Type B pancreatic cell (in vitro differentiated cells): Measurements from ENCODE around the gene GRID2. TPM values are rescaled to one million over a fixed set of nuclear protein-coding genes. Genes with fewer than 3 reads are reported as not detected.

Source experiments
- DNase-seq: peaks from one replicate; pipeline ENCODE4 v3.0.0; 2021; ENCODE audit warnings: mixed read lengths; ENCODE audit not compliant: unreplicated experiment; ENCODE audit errors: extremely low spot score
- H3K27ac Mint-ChIP-seq: 2 replicates; pipeline ENCODE4 v1.8.0; 2021; ENCODE audit warnings: mild to moderate bottlenecking, mixed read lengths
- H3K27me3 Mint-ChIP-seq: 2 replicates; pipeline ENCODE4 v1.8.0; 2021; ENCODE audit warnings: mixed read lengths
- H3K36me3 Mint-ChIP-seq: 2 replicates; pipeline ENCODE4 v1.8.0; 2021; ENCODE audit warnings: mixed read lengths
- H3K4me1 Mint-ChIP-seq: one replicate; pipeline ENCODE4 v1.8.0; 2021; ENCODE audit warnings: mixed read lengths; ENCODE audit not compliant: unreplicated experiment
- H3K4me3 Mint-ChIP-seq: 2 replicates; pipeline ENCODE4 v1.8.0; 2021; ENCODE audit warnings: mild to moderate bottlenecking, mixed read lengths
- H3K9me3 Mint-ChIP-seq: 2 replicates; pipeline ENCODE4 v1.8.0; 2021; ENCODE audit warnings: mixed read lengths
- CTCF ChIP-seq: fragments of 200-600 bp; sonication (generic); conservative IDR thresholded peaks from 2 replicates; pipeline ENCODE4 v1.5.0; 2021; ENCODE audit warnings: antibody characterized with exemption, mild to moderate bottlenecking
- total RNA-seq: library from RNA; stranded (reverse); gene quantifications from 2 replicates; pipeline ENCODE4 v1.2.1, GENCODE V29; 2021; ENCODE audit warnings: low replicate concordance

The GRID2 gene
- total RNA-seq, 1 donor from 2014 or later = 1.7 TPM

- Mint-ChIP-seq H3K27me3 (no peaks in the 10 kb centered on the region), H3K9me3 (no peaks in the 10 kb centered on the region), H3K4me1 (no peaks in the 10 kb centered on the region), H3K4me3 (no peak overlapping the region), H3K27ac (no peak overlapping the region), H3K36me3 (no peaks in the 10 kb centered on the region)
- TF ChIP-seq CTCF = no peak
- no peak for DNase-seq
Observed at GRCh38 chr4:92535599-92535998, 231.8 kb downstream of the GRID2 start.

GRCh38 chr4:92551616-92552015 is 247.8 kb downstream of the GRID2 start:
- no peak for DNase-seq
- Mint-ChIP-seq H3K27me3 (no peaks in the 10 kb centered on the region), H3K36me3 (no peaks in the 10 kb centered on the region), H3K4me3 (no peak overlapping the region), H3K4me1 (no peaks in the 10 kb centered on the region), H3K27ac (no peak overlapping the region), H3K9me3 (no peaks in the 10 kb centered on the region)
- no peak for TF ChIP-seq CTCF

GRCh38 chr4:92566269-92566668 is 262.5 kb downstream of the GRID2 start:
- H3K36me3 Mint-ChIP-seq = no peaks in the 10 kb centered on the region
- no peak for TF ChIP-seq CTCF

GRCh38 chr4:92580816-92581215 is 277.1 kb downstream of the GRID2 start:
- Mint-ChIP-seq H3K27me3 (no peaks in the 10 kb centered on the region), H3K27ac (no peak overlapping the region), H3K4me3 (no peak overlapping the region), H3K9me3 (no peaks in the 10 kb centered on the region), H3K36me3 (no peaks in the 10 kb centered on the region), H3K4me1 (no peaks in the 10 kb centered on the region)
- DNase-seq = no peak
- no peak for TF ChIP-seq CTCF

More at GRCh38 chr4:92566269-92566668, 262.5 kb downstream of the GRID2 start:
- no peak overlapping the region for H3K27ac Mint-ChIP-seq
- no peaks in the 10 kb centered on the region for H3K27me3 Mint-ChIP-seq
- no peak overlapping the region for H3K4me3 Mint-ChIP-seq
- peaks cover 5% of the 10 kb centered on the region for H3K9me3 Mint-ChIP-seq
- no peaks in the 10 kb centered on the region for H3K4me1 Mint-ChIP-seq
- no peak for DNase-seq

- Mint-ChIP-seq H3K36me3 (no peaks in the 10 kb centered on the region), H3K4me1 (no peaks in the 10 kb centered on the region), H3K9me3 (no peaks in the 10 kb centered on the region), H3K27me3 (no peaks in the 10 kb centered on the region), H3K4me3 (no peak overlapping the region), H3K27ac (no peak overlapping the region)
- DNase-seq = no peak
- TF ChIP-seq CTCF = no peak
Observed at GRCh38 chr4:92599044-92599443, 295.3 kb downstream of the GRID2 start.

- DNase-seq = no peak
Observed at GRCh38 chr4:92600638-92601037, 296.9 kb downstream of the GRID2 start.

More at GRCh38 chr4:92600638-92601037, 296.9 kb downstream of the GRID2 start:
- TF ChIP-seq CTCF = no peak
- H3K27me3 Mint-ChIP-seq = no peaks in the 10 kb centered on the region
- H3K4me3 Mint-ChIP-seq = no peak overlapping the region
- no peaks in the 10 kb centered on the region for H3K36me3 Mint-ChIP-seq
- H3K4me1 Mint-ChIP-seq = no peaks in the 10 kb centered on the region
- no peaks in the 10 kb centered on the region for H3K9me3 Mint-ChIP-seq
- H3K27ac Mint-ChIP-seq = no peak overlapping the region
